ENCODE data around the gene HORMAD1. TPM values are rescaled to one million over a fixed set of nuclear protein-coding genes. Genes with fewer than 3 reads are reported as not detected.

HORMAD1 gene
- polyA plus RNA-seq, 3 donors from 2014 or later, result not detected

GRCh38 chr1:150649441-150650075 lies 71.1 kb downstream of the HORMAD1 start:
- H3K27me3 Mint-ChIP-seq (ENCODE audit: low read depth in 3 of 3), result no peaks in the 10 kb centered on the region
- peak overlapping the region in 1 of 6 donors; percentile 35 for H3K27ac Mint-ChIP-seq
- H3K4me1 Mint-ChIP-seq, result peaks cover 4 to 6% of the 10 kb centered on the region in 2 donors
- H3K36me3 Mint-ChIP-seq, result peaks cover 13 to 25% (median 24%) of the 10 kb centered on the region in 3 donors
- no peak overlapping the region for H3K4me3 Mint-ChIP-seq
- no peak for DNase-seq
- no peaks in the 10 kb centered on the region for H3K9me3 Mint-ChIP-seq

Other genes starting within 250 kb of the HORMAD1 start
- 10 to 100 TPM; 29.6 to 40.8 (median 31.9) TPM for gene TARS2, start 233.5 kb downstream of the HORMAD1 start, polyA plus RNA-seq
- not detected for gene ECM1, start 212.8 kb downstream of the HORMAD1 start, polyA plus RNA-seq
- not detected for gene FALEC, start 205.1 kb downstream of the HORMAD1 start, polyA plus RNA-seq
- not detected for gene ADAMTSL4, start 171.5 kb downstream of the HORMAD1 start, polyA plus RNA-seq
- gene MCL1, start 141.3 kb downstream of the HORMAD1 start, polyA plus RNA-seq, result 100 to 1,000 TPM in 1 of 3 donors, 10 to 100 TPM in 2; 44.2 to 113 (median 73.0) TPM
- gene ENSA, start 91.3 kb downstream of the HORMAD1 start, polyA plus RNA-seq, result 10 to 100 TPM; 52.2 to 97.5 (median 82.3) TPM
- gene GOLPH3L, start 23.7 kb downstream of the HORMAD1 start, polyA plus RNA-seq, result 10 to 100 TPM in 2 of 3 donors, 1 to 10 TPM in 1; 8.9 to 27.1 (median 13.4) TPM
- gene CTSS, start 44.9 kb upstream of the HORMAD1 start, polyA plus RNA-seq, result 100 to 1,000 TPM; 162 to 235 (median 177) TPM
- gene CTSK, start 87.4 kb upstream of the HORMAD1 start, polyA plus RNA-seq, result 1 to 10 TPM in 1 of 3 donors, not detected in 2; 1.1 TPM
- 10 to 100 TPM; 14.5 to 28.7 (median 17.6) TPM for gene ARNT, start 155.7 kb upstream of the HORMAD1 start, polyA plus RNA-seq
- gene CTXND2, start 166.2 kb upstream of the HORMAD1 start, polyA plus RNA-seq, result not detected
- 10 to 100 TPM; 11.7 to 20.9 (median 15.3) TPM for gene SETDB1, start 205.5 kb upstream of the HORMAD1 start, polyA plus RNA-seq

Measured in immature natural killer cell (primary cell).